GM19452 (cell line): ENCODE results near the gene CLDN9.
A peak's percentile ranks its signal among the peaks of the same experiment; 100 is the strongest.

ENCODE experiments used
- ATAC-seq: cut with Tn5 transposase; IDR thresholded peaks from one replicate; pipeline ENCODE4 v1.9.1; 2021; ENCODE audit not compliant: unreplicated experiment

CLDN9 gene, protein sequence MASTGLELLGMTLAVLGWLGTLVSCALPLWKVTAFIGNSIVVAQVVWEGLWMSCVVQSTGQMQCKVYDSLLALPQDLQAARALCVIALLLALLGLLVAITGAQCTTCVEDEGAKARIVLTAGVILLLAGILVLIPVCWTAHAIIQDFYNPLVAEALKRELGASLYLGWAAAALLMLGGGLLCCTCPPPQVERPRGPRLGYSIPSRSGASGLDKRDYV

DNA sequence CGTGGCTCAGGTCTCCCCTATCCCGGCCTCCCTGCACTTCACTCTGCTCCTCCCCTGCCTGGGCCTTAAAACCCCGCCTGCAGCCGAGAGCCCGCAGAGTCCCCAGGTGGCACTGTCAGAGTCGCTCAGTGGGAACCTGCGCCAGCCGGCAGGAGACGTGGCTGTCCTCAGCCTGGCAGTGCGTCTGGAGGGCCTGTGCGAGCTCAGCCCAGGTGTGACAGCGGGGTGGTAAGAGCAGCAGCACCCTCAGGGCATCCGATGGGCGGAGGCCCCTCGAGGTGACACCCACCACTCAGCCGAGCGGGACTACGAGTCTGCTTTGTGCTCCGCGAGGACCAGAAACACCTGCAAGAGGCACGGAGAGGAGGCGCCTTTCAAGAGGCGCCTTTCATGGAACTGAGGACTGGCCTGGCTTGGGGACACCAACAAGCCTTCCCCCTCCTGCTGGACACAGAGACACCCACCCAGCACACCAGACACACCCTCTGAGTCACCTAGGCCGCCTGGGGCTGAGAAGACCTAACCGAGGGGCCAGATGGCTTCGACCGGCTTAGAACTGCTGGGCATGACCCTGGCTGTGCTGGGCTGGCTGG is at the start of gene CLDN9:
Gene CLDN9, plus strand, starts transcription at position 96 of the 593 bp plus-strand sequence. Its CDS starts 440 bp downstream, at position 536.
- no peak for ATAC-seq

DNA sequence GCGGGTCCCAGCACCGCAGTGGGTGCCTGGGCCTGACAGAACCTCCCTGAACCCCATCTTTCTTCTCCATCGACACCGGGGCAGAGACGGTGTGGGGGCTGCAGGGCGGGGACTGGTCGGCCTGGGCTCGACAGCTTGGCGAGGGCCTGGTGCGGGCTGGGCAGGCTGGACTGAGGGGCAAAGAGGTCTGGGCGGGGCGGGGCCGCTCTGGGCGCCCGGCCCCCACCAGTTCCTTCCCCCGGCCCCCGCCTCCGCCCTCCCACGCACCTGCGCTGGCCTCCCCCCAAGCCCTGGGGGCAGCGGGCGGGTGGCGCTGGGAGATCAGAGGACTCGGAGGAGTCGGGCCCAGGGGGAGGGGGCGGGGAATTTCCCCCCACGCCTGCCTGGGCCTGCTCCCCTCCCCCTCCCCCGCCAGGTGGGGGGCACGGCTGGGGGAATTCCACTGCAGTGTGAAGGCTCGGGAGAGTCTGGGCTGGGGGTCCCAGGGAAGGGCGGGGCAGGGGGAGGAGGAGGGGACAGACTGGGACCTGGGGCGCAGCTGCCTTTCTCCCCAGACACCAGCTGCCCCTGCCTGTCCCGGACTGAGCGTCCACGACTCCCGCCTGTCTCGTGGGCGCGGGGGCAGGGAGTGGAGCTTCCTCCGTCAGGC is 49.5 kb upstream of the CLDN9 start:
- ATAC-seq, result no peak

DNA sequence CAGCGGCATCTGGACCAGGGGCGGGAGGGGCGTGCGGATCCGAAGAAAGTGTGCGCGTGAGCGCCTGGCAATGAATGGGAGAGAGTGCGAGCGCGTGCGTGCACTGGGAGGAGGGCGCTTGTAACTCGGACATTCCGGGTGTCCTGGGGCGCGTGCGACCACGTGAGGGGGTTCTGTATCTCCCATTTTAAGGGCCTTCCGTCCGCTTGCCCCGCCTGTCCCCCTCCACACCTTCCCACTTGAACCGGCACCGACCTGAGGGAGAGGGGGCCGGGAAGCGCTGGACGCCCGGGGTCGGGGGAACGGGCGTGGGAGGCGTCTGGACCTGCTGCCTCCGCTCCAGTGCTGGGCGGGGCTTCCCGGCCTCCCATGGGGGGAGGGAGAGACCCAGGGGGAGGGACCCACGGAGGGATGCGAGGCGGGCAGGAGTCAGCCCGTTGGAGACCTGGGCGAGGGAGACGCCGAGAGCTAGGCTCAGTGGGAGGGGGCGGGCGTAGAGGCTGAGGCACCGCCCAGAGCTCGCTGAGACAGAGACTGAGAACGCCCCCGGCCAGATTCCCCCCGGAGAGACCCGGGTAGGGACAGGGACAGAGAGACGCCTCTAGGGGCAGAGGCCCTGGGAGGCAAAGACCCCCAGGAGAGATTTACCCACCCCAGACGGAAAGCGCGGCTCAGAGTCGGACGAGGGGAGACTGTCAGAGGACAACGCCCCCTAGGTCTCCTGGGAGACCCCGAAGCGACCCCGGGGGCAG is 48.8 kb upstream of the CLDN9 start, which contains the start of gene KREMEN2:
Gene KREMEN2, plus strand, starts transcription at position 553 of the 752 bp plus-strand sequence. CDS start 246 bp downstream, outside the sequence.
- no peak for ATAC-seq

DNA sequence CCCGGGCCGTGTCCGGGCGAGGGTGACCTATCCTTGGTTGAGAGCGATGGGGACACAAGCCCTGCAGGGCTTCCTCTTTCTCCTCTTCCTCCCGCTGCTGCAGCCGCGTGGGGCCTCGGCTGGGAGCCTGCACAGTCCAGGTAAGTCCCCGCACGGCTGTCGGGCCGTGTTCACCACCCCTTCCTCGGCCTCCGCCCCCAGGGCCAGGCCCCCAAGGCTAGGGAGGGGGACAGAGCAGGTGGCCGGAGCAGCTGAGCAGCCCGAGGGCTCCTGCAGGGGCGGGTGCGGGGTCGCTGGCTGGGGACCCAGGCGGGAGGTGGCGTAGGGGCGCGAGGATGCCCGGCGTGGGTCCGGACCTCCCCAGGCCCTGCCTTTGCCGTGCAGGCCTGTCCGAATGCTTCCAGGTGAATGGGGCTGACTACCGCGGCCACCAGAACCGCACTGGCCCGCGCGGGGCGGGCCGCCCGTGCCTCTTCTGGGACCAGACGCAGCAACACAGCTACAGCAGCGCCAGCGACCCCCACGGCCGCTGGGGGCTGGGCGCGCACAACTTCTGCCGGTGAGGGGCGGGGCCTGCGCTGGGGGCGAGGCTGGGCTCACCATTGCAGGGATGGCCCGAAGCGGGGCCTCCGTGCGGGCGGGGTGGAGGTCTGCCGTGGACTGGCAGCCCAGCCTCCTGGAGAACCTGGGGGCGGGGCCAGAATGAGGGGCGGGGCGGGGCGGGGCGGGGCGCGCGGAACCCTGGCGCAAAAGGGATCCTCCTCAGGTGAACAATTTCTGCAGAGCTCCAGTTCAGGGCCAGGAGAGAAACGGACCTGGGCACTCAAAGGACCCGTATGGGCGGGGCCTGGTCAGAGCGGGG is 48.0 kb upstream of the CLDN9 start:
- ATAC-seq, result no peak

DNA sequence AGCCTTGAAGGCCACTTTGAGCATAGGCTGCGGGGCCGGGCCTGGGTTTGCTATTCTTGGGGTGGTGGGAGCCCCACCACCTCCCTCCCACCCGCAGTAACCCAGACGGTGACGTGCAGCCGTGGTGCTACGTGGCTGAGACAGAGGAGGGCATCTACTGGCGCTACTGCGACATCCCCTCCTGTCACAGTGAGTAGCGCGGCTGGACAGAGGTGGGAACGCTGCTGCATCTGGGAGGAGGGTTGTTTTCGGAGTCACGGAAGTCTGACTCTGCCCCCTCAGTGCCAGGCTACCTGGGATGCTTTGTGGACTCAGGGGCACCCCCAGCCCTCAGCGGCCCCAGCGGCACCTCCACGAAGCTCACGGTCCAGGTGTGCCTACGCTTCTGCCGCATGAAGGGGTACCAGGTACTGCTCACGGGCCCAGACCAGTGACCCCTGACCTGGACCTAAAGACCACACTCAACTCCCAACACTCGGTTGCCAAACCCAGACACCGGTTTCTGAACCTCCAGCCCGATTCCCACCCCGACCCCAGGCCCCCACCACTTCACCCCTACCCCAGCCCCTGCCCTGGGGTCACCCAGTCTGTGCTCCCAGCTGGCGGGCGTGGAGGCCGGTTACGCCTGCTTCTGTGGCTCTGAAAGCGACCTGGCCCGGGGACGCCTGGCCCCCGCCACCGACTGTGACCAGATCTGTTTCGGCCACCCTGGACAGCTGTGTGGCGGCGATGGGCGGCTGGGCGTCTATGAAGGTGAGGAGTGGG is 46.5 kb upstream of the CLDN9 start:
- ATAC-seq, result no peak

DNA sequence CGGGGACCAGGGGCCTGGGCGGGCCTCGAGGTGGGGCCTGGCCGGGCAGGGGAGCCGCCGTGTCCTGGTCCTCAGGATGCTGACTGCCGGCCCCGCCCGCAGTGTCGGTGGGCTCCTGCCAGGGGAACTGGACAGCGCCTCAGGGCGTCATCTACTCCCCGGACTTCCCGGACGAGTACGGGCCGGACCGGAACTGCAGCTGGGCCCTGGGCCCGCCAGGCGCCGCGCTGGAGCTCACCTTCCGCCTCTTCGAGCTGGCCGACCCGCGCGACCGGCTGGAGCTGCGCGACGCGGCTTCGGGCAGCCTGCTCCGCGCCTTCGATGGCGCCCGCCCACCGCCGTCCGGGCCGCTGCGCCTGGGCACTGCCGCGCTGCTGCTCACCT is 45.9 kb upstream of the CLDN9 start:
- no peak for ATAC-seq

DNA sequence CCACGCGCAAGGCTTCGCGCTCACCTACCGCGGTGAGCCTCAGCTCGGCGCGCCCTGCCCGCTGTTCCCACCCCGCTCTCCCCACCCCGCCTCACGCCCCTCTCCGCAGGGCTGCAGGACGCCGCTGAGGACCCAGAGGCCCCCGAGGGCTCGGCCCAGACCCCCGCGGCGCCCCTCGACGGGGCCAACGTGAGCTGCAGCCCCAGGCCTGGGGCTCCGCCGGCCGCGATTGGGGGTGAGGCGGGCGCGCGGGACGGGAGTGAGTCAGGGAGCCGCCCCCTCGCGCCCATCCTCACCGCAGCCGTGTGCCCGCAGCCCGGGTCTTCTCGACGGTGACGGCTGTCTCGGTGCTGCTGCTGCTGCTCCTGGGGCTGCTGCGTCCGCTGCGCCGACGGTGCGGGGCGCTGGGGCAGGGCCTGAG is 45.5 kb upstream of the CLDN9 start:
- no peak for ATAC-seq

DNA sequence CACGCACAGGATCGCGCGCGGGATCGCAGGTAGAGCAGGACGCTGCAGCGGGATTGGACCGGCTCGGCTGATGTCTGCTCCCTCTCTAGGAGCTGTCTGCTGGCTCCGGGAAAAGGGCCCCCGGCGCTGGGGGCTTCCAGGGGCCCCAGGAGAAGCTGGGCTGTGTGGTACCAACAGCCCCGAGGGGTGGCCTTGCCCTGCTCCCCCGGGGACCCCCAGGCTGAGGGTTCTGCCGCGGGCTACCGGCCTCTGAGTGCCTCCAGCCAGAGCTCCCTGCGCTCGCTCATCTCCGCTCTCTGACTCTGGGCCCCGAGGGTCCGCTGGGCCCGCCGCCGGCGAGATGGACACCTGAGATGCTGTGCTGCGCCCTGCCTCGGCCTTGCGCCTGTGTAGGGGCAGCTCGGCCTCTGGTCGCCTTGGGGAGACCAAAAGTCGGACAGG is 45.0 kb upstream of the CLDN9 start:
- ATAC-seq, result no peak

DNA sequence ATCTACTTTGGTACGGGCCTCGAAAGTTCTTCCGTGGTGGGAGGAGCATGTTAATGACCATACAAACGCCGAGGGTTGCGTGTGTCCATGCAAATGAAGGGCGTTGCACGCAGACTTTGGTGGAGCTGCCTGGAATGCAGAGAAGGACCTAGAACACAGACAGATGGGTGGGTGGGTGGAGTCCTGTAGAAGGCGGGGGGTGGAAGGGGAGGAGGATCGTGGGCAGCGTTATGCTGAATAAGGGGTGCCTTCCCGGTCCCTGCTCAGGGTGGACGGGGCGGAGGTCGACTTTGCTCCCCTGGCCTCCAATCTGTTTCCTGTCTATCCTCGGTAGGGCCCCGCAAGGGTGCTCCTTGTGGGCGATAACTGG is 44.4 kb upstream of the CLDN9 start:
- no peak for ATAC-seq

DNA sequence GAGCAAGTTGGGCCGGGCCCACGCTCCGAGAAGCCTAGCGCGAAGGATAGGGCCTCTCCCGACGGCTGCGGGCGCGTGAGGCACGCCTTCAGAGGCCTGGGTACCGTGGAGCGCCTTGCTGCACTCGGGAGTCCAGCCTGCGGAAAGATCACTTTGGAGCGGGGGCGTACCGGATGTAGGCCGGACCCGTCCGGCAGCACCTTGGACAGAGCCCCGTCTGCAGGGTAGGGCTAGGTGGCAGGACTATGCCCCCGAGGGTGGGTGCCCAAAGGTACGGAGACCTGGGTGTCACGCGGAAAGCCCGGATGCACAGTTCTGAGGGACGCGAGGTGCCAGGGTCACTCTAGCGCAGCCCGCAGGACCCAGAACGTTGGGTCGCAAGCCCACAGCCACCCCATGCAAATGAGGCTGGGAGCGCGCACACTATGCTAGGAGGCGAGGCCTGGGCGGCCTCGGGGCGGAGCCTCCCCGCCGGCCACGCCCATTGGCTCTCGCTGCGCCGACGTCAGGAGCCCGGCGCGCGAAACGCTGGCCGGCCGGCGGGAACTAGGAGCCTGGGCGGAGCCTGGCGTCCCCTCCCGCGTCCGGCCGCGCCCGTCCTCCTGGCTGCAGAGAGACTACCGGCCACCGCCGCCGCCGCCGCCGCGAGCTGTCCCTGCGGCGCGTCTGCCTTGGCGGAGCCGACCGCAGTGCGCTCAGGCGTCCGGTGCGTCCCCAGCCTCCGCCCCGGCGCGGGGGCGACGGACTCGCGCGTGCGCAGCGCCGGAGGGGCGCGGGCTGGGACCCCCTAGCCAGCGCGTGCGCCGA is 43.8 kb upstream of the CLDN9 start, which contains the start of gene PAQR4:
Gene PAQR4, plus strand, starts transcription at position 611 of the 807 bp plus-strand sequence. CDS start 327 bp downstream, outside the sequence.
- ATAC-seq, result peak; percentile 80

DNA sequence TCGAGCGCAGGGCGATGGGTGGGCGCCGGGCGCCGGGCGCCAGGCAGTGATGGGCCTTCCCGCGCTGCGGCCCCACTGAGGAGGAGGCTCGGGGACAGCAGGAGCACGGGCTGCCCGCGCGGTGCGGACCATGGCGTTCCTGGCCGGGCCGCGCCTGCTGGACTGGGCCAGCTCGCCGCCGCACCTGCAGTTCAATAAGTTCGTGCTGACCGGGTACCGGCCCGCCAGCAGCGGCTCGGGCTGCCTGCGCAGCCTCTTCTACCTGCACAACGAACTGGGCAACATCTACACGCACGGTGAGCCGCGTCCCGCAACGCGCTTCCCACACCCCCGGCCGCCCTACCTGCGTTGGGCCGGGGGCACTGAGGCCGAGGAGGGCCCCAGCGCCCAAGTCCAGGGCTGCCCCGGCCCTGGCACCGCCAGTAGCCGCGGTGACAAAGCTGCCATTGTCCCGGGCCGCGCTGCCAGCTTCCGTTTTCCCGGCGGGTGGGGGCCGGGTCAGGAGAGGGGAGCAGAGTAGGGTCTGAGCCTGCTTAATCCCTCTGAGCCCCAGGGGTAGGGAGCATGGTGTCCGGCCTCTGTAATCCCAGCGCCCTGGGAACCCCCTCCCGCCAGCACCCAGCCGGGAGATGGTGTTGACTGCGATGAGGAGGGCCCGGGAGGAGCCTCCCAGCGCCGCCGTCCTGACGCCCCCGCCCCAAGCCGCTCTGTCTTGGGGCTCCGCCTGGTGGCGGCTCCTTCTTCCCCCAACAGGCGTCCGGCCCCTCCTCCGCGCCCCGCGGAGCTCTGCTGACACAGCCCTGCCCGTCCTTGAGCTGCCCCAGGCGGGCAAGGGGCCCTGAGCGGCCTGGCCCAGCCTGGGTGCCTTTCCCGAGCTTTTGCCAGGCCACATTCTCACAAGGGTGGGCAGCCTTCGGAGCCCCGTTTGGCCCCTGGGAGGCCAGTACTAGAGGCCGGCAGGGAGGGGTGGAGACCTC is 42.9 kb upstream of the CLDN9 start:
- peak; percentile 35 for ATAC-seq

DNA sequence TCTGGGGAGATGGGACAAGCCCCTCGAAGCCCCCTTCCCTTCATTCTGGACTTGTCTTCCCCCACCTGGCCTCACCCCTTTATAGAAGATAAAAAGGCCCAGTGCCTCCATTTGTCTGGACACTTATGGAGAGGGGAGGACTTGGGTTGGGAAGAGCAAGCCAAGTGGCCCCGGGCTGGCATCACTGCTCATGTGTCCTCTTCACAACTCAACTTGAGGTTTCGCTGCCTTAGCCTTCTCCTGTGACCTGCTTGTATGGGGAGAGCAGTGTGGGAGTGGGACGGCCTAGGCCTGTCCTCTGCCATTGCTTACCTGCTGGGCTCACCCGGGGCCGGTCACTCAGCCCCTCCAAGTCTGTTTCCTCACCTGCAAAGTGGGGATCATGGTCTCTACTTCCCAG is 42.2 kb upstream of the CLDN9 start:
- ATAC-seq, result no peak

DNA sequence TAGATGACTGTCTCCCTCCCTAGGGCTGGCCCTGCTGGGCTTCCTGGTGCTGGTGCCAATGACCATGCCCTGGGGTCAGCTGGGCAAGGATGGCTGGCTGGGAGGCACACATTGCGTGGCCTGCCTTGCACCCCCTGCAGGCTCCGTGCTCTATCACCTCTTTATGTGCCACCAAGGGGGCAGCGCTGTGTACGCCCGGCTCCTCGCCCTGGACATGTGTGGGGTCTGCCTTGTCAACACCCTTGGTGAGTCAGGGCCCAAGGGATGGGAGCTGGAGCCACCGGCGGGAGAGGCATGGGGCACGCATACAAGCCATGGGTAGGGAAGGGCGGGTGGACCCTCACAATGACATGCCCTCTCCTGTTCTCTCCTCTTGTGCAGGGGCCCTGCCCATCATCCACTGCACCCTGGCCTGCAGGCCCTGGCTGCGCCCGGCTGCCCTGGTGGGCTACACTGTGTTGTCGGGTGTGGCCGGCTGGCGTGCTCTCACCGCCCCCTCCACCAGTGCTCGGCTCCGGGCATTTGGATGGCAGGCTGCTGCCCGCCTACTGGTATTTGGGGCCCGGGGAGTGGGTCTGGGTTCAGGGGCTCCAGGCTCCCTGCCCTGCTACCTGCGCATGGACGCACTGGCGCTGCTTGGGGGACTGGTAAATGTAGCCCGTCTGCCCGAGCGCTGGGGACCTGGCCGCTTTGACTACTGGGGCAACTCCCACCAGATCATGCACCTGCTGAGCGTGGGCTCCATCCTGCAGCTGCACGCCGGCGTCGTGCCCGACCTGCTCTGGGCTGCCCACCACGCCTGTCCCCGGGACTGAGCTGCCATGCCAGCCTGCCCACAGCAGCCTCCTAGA is 41.4 kb upstream of the CLDN9 start:
- ATAC-seq, result no peak

DNA sequence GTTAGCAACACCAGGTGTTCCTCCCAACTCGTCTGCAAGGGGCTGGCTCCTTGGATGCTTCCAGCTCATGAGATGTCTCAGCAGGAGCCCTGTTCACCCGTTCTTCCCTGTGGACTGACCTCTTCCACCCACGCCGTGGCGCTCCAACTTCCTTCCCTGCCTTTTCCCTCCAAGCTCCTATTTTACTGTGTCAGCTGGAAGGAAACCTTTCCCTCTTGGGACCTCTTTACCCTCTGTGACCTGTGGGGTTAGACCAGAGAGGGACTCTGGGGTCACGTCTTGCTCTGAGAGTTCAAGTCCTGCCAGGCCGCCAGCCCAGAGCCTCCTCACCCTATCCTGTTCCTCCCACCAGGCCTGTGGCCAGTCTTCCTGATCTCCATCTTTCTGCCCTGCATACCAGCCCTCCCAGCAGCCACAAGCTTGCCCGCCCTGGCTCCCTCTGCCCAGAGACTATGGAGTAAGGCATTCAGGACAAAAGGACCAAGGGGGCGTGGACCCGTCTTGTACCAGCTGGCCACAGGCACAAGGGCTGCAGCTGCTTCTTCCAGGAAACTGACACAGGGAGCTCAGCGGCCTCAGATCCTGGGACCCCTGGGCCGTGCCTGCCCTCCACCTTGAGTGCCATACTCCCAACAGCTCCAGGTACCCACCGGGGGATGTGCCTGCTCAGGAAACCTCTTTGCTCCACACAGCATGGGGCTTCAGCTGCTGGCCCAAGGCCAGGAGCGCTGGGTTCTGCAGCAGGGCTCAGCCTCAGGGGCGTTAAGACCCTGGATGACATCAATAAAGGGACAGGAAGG is 40.5 kb upstream of the CLDN9 start:
- ATAC-seq, result no peak

DNA sequence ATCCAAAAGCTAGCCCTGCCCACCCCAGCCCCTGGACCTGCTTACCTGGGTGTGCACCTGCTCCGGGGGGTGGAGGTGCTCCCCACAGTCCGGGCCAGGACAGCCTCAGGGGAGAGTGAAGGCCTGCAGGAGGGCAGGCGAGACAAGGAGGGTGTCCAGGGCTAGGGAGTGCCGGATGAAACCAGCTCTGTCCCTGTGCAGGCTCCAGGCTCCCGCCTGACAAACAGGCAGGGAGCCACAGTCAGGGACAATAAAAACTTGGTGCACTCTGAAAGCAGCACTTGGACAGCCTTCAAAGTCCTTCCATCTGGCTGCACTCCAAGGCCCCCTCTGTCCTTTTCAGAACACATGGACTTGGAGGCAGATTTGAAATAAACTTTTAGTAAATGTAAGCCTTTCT is 39.6 kb upstream of the CLDN9 start:
- no peak for ATAC-seq
